HG03135 (cell line): ENCODE measurements around the gene GOLGB1.
A peak's percentile ranks its signal among the peaks of the same experiment; 100 is the strongest.
"Not testable (repeated sequence)": the region's sequence is repeated elsewhere in the genome, so short reads cannot be mapped to it uniquely, and the experiment has no call there.

Source experiments
- ATAC-seq: cut with Tn5 transposase; IDR thresholded peaks from one replicate; pipeline ENCODE4 v1.9.1; 2021; ENCODE audit warnings: mild to moderate bottlenecking, moderate library complexity; ENCODE audit not compliant: unreplicated experiment

Gene GOLGB1

DNA sequence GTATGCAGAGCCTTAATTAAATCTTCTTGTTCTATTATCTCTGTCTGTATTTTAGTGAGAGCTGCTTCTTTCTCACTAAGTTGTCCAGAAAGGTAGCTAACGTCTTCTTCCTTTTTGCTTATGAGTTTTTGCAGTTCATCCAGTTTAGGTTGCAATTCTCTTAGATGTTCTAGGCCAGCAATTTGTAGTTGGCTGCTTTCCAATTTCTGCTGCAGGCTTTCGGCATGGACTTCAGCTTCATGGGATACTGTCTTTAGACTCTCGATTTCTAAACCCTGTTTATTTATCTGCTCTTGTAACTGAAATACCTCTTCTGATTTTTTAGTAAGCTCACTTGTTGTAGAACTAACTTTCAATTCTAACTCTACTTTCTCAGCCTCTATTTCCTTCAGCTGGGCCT, 53.4 kb downstream of the GOLGB1 start:
- no peak for ATAC-seq

DNA sequence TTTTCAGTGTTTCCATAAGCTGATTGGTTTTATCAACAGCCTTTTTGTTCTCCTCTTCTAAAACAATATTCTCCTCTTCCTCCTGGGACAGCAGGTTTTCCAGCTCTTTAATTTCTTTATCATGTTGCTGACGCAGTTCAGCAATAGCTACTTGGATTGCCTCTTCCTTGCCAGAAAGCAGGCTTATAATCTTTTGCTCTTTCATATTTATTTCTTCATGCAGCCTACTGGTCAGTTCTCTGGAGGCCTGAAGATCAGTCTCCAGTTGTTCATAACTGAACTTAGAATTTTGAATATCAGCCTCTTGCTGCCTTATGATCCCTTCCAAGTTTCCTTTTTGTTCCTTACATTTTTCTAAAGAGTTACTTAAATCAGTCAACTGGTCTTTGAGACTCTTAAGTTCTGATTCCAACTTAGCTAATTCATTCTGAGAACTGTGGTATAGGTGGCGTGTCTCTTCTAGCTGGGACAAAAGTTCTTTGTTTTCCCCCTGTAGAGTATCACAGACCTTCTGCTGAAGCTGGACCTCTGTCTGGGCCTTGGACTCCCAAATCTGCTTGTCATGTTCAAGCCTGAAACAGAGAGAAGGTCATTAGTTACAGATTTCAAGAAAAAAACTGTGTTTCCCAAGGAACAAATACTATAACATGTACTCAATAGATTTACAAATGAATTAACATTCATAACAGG, 57.4 kb downstream of the GOLGB1 start:
- ATAC-seq, result no peak

DNA sequence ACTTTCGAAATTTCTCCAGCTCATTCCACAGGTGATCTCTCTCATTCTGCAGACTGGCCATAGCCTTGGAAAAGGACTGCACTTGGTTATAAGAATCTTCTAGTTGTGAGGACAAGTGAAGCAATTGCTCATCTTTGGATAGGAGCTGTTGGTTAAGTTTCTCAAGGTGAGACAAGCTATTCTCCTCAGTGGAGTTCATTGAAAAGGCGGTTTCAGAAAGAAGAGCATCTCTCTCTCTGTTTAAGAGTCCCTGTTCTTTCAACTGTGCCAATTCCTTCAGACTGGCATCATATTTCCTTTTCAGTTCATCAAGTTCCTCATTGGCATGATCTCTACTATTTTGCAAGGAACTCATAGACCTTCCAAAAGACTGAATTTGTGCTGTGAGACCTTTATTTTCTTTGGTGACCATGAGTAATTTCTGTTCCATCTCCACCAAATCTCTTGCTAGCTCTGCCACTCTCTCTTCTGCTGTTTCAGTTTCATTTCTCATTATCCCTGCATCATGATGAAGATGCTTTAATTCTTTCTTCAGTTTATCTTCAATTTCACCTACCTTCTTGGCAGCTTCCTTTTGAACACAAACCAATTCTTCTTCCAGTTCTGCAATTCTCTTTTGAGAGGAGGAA, 58.6 kb downstream of the GOLGB1 start:
- ATAC-seq, result no peak

DNA sequence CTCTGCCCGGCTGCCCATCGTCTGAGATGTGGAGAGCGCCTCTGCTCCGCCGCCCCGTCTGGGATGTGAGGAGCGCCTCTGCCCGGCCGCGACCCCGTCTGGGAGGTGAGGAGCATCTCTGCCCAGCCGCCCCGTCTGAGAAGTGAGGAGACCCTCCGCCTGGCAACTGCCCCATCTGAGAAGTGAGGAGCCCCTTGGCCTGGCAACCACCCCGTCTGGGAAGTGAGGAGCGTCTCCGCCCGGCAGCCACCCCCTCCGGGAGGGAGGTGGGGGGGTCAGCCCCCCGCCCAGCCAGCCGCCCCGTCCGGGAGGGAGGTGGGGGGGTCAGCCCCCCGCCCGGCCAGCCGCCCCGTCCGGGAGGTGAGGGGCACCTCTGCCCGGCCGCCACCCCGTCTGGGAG, 60.8 kb downstream of the GOLGB1 start:
- ATAC-seq, result not testable (repeated sequence)

DNA sequence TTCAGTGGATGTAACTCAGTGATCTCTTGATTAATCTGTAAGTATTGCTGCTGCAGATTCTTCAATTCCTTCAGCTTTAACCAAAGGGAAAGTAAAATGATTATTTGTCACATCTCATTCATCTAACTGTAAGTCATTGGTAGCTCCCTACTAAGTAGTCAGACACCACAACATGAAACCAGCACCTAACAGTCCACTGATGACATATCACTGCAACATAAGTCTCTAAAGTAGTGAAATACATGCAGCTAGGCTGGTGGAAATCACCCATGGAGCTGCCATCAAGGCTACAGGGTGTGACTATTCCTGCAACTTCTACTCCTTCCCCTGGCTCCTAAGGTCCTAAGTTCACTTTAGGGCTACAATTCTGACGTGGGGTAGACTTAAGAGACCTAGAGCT, 67.7 kb downstream of the GOLGB1 start:
- ATAC-seq, result no peak

DNA sequence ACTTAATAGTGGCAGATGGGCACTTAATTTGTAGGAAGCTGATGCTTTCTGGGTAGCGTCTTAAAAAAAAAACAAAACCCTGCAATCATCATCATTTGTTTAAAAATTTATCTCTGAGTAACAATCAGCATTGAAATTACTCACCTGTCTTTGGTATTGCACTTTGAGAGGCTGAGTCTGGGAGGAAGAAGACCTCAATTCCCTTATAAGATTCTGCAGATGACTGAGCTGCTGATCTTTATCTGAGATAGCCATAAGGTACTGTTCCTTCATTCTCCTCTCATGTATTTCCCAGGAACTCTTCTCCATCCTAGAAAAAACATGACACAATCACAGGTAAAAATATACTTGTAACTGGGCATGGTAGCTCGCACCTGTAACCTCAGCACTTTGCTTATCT, 72.4 kb downstream of the GOLGB1 start:
- ATAC-seq, result no peak

DNA sequence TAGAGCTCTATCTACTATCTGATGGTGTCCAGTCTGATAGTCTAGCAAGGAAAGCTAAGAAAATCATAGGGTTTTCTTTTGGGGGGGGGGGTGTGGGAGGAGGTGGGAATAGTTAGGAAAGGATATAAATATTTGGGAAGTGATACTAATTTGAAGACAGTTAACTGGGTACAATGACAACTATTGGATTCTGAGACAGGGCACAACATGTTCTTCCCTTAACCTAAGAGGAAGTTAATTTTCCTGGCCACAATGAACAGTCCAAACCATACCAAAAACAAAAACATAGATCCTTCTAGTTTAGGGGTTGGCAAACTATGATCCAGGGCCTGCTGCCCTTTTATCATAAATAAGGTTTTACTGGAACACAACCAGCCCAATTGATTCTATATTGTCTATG, 78.9 kb downstream of the GOLGB1 start:
- ATAC-seq, result no peak

DNA sequence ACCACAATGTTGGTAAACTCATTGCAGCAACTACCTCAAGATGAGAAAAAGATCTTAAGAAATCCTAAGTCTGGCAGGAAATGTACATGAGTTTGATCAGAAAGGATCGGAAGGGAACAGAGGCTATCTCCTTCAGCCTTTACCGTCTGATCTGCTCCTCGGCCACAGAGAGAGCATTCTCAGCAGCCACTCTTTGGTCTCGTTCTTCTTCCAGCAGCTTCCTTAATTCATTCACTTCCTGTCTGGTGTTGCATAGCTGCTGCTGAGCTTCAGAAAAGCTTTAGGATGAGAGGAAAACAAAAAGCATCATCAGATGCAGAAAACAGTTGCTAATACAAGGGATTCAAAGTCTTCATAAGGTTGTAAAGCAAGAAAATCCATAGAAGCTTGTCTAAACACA, 82.2 kb downstream of the GOLGB1 start:
- ATAC-seq, result no peak

DNA sequence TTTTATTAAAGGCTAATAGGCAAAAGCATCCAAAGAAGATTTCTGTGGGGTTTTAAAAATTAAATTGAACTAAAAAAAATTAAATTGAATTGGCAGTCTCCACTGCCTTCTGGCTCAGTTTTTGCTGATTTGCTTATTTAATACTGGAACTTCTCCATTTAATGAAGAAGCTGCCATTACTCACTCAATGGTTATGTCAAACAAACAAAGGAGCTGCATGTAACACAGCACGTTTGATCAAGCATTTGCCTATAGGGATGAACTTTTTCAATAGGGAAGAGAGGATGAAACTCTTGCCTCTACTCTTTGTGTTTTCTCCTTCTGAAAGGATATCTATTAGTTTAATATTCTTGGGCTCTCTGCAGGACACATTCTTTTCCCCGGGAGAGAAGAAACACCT, 84.1 kb downstream of the GOLGB1 start:
- no peak for ATAC-seq

DNA sequence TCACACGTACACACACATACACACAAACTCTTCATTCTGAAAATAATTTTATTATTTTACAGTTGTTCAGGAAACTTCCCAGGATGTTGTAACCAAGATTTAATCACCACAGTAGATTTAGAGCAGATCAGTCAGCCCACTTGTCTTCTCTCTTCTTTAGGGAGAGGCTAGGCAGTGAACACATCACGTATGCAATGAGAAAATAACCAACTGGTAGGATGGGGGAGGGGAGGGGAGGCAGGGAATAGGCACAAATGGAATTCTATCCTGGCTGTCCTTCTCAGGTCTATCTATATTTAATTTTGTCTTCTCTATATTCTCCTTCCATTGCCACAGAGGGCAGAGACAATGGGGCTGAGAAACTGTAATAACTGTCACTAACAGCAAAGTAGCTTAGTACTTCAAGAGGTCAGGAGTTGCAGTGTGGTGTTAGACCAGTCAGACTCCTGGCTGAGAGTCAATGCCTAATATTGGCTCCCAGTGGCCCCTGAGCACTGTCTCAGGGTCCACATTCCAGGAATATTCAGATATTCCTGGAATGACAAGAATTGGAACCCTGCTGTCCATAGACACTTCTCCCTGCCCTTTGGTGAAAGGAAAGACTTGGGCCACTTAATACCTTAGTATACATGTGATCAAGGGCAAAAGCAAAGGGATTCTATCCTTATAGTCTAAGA, 86.2 kb downstream of the GOLGB1 start:
- ATAC-seq, result no peak

DNA sequence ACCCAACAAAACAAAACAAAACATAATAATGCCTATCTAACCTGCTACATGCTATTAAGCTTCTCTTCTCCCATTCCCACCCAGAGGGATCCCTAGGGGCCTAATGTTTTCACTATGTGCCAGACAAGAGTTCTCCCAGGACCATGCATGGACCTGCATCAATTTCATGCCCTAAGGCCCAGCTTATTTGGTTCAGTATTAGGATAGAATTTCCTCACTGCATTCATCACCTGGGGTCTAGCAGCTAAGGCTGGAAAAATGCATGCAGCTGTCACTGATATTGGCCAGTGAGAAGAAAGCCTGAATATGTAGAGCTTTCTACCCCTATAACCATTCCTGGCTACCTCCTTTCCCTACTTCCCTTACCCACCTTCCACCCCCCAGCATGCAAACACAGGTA, 86.8 kb downstream of the GOLGB1 start:
- ATAC-seq, result no peak

DNA sequence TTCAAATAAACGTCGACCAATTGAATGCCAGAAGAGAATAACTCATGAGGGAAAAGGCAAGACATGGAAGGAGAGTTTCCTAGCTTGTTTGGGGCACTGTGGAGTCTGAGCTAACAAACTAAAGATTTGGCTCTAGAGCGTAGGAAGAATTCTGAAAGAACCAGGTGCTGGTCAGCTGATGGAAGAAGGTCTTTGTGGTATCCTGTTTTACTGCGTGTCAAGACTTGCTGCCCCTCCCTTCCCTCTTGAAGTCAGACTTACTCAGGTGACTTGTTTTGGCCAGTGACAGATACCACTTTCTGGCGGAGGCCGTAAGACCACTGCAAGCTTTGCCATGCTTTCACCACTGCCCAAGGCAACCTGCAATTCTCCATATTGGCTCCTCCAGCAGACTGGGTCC, 88.2 kb downstream of the GOLGB1 start:
- ATAC-seq, result no peak

DNA sequence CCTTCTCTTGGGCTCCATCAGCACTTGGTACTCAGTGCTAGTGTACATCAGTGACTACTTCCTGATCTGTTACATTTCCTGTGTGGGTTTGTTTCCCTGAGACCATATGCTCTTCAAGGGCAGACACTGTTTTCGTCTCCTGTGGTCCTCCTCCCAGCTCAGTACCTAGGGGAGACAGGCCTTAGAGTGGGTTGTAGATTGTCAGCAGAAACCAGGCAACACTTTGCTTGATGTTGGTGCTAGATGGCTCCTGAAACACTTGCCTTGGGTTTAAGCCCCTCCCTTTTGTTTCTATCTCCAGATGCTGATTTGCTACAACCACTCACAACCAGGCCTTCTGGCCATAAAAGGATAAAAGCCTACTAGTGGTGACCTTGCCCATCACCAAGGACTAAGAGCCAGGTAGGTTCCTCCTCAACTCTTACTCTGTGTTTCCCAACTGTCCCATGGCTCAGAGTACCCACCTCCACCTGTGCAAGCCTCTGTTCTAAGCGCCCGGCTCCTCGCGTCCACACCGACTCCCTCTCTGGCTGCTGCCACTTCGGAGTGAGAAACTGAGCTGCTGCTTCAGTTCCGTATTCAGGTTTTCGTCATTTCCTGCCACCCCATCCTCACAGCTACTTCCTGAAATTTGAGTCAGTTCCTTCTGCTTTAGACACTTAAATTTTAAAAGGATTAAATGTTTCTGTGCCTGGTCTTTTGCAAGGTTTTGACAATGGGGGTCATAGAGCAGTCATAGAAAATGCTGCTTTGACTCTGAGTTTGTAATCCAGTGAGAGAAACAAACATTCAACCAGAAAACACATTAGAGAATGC, 89.0 kb downstream of the GOLGB1 start, which contains the start of gene HCLS1:
HCLS1 (minus strand) TSS at position 548 of the 816 bp plus-strand sequence. CDS start 2,556 bp downstream, outside the sequence.
- ATAC-seq, result peak; percentile 86

DNA sequence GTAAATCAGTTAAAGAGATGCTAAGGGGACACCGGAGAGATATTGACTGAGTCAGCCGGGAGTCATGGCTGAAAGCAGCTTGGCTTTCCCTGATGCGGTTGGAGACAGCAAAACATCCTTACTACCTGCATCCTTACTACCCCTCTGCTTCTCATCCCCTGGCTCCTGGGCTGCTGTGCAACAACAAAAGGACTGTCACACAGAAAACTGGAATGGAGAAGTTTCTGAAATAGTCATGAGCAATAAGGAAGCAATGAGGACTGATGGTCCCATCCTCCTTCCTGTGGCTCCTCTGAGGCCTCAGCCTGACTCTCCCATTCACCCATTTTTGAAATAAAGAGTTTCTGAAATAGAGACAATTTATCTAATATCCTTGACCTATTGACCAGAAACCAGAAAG, 90.0 kb downstream of the GOLGB1 start:
- no peak for ATAC-seq

DNA sequence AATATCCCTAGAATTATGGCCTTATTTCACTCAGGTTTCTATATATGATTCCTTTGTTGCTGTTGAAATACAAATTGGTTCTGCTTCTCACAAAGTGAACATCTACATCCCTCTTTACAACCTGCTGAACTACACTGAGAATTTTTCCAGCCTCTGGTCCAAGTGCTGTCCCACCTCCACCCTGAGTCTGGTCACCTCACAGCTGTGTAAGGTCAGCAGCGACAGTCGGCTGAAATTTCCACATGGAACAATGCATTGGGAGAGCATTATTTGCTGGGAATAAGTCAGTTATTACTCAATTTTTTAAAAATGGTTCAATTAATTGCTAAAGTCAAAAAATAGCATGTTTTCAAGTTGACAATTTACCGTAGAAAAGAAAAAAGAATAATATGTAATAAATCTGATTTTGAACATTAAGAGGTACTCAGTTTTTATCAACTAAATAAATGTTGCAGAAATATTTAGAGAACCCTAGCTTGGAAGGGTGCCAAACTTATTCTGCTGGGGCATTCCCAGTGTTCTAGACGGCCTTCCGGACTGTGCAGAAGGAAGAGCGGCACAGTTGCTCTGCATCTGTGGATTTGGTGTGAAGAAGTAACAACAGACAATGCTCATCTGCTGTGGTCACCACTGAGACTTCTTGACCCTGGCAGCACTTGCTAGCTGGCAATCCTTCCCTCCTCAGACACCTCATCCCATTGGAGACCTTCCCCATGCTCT, 90.7 kb downstream of the GOLGB1 start:
- ATAC-seq, result no peak

DNA sequence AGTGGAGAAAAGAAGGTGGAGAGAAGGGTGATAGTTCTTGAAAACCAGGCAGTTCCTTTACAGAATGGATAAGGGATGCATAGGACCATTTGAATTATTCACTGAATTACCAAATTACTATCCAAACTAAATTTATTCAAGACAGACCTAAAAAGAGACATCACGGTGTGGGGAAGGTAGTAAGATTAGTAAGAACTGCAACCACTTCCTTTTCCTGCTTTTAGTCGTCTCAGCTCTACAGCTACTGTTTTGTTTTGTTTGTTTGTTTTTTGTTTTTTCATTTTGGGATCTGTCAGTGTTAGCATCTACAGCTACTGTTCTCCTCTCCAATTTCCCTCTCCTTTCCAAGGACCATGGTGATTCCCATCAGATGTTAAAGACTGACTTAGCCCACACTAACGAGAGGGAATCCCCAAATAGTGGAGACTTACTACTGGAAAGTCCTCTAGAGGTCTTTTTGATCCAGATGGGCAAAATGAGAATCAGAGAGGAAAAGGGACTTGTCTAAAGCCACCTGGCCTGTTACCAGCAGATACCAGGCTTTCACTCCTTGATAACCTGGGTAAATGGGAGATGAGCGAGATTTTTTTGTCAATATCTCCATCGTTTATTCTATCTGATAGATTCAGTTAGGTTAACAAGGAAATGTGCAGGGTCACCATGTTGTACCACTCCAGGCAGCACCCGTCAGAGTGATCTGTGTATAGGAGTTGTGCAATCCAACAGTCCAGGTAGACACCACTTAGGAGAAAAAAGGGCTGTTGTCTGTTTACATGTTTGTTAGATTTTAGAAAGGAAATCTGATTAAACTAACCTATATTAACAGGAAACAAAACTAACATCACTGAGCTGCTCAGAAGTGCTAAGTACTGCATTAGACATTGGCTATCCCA, 94.8 kb downstream of the GOLGB1 start:
- ATAC-seq, result no peak

DNA sequence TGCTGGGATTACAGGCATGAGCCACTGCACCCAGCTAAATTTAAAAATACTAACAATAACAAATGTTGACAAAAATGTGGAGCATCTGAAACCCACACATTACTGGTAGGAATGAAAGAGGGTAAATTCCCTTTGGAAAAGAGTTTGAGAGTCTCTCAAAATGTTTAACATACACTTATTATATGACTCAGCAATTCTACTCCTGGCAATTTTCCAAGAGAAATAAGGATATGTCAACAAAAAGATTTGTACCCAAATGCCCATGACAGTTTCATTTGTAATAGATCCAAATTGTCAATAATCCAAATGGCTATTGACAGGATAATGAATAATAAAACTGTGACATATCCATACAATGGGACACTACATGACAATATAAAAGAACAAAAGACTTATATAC, 97.9 kb downstream of the GOLGB1 start:
- no peak for ATAC-seq

DNA sequence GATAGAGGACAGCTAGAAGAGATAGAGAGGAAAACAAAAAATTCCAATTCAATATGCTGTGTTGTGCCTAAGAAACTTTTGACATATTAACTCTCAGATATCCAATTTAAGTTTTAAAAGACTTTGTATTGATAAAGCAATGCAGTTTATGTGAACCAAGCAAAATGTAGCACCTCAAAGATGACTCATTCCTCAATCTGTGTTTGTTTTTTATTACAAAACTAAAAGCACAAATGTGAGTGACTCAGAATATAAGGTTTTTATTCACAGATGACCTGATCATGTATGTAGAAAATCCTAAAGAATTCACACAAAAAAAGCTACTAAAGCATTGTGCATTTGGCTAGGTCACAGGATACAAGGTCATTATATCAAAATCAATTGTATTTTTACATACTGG, 99.9 kb downstream of the GOLGB1 start:
- no peak for ATAC-seq

DNA sequence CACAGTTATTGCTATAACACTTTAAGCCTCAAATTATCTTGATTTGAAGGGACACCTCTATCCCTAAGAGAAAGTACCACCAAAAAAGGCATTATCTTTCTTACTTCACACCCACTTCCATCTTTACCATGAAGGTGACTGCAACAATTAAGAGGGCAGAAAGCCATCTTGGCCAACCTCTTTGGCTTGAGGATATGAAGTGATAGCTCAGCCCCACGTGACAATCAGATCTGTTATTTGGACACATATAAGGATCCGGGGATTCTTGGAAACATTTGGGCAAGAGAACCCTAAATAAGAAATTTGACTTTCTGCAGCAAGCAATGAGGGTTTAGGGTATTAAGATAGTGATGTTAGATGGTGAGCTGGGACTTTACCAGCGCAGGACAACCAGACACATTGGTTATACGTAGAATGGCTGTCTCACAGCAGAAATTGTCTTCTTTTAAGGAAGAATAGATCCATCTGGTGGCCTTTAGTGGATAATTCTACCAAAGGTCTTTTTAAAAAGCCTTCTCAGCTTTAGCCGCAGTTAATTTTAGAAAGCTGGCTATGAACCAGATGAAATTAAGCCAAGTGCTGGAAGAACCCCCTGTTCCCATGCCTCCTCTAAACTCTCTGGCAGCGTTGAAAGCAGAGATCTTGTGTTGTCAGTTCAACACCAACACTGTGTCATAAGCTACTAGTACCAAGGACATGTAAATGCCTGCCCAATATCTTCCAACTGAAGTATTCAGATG, 101.2 kb downstream of the GOLGB1 start:
- no peak for ATAC-seq
